Chondrocyte (in vitro differentiated cells): ENCODE results near the gene NSF. TPM values are rescaled to one million over a fixed set of nuclear protein-coding genes. Genes with fewer than 3 reads are reported as not detected.

Experiments used
- DNase-seq: peaks from one replicate; pipeline ENCODE4 v3.0.0; 2021; ENCODE audit warnings: mixed read lengths, low spot score
- H3K27ac Mint-ChIP-seq: one replicate; pipeline ENCODE4 v1.8.0; 2021; ENCODE audit warnings: mild to moderate bottlenecking, moderate library complexity, mixed read lengths; ENCODE audit not compliant: unreplicated experiment
- H3K27me3 Mint-ChIP-seq: 2 replicates; pipeline ENCODE4 v1.8.0; 2021; ENCODE audit warnings: low read depth, mixed read lengths
- H3K36me3 Mint-ChIP-seq: 2 replicates; pipeline ENCODE4 v1.8.0; 2021; ENCODE audit warnings: low read depth, mixed read lengths
- H3K4me1 Mint-ChIP-seq: 2 replicates; pipeline ENCODE4 v1.8.0; 2021; ENCODE audit warnings: low read depth, mild to moderate bottlenecking, mixed read lengths
- H3K4me3 Mint-ChIP-seq: one replicate; pipeline ENCODE4 v1.8.0; 2021; ENCODE audit warnings: mild to moderate bottlenecking, moderate library complexity, mixed read lengths; ENCODE audit not compliant: unreplicated experiment
- H3K9me3 Mint-ChIP-seq: 2 replicates; pipeline ENCODE4 v1.8.0; 2021; ENCODE audit warnings: low read depth, mixed read lengths
- total RNA-seq: library from RNA; stranded (reverse); gene quantifications from 3 replicates; pipeline ENCODE4 v1.2.1, GENCODE V29; 2021
- TF ChIP-seq, protein P1 (sequence below): fragments of 200-600 bp; sonication (generic); IDR thresholded peaks from 2 replicates; pipeline ENCODE4 v1.5.0; 2021; ENCODE audit warnings: antibody characterized with exemption, mild to moderate bottlenecking, moderate library complexity

The NSF gene
- total RNA-seq, 1 donor from 2014 or later: 48.3 TPM

DNA sequence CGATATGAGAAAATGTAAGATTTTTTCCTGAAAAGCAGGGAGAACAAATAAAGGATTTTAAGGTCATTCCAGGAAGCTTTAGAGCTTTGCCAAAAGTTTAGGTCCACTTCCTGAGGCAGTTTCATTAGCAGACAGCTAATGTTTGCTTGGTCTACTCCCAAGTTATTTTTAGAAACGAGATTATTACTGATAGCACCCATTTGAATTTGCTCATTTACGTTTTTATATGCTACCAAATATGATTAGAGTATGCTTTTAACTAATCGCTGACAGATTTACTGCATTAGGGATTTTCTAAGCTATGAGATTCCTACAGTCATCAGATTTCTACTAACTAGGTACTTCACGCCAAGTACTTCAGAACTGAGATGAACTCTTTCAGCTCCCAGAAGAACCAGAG lies 129.9 kb downstream of the NSF start:
- TF ChIP-seq, protein P1, sequence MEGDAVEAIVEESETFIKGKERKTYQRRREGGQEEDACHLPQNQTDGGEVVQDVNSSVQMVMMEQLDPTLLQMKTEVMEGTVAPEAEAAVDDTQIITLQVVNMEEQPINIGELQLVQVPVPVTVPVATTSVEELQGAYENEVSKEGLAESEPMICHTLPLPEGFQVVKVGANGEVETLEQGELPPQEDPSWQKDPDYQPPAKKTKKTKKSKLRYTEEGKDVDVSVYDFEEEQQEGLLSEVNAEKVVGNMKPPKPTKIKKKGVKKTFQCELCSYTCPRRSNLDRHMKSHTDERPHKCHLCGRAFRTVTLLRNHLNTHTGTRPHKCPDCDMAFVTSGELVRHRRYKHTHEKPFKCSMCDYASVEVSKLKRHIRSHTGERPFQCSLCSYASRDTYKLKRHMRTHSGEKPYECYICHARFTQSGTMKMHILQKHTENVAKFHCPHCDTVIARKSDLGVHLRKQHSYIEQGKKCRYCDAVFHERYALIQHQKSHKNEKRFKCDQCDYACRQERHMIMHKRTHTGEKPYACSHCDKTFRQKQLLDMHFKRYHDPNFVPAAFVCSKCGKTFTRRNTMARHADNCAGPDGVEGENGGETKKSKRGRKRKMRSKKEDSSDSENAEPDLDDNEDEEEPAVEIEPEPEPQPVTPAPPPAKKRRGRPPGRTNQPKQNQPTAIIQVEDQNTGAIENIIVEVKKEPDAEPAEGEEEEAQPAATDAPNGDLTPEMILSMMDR: no peak
- Mint-ChIP-seq H3K9me3 (no peaks in the 10 kb centered on the region), H3K27ac (no peak overlapping the region), H3K4me1 (peaks cover 8% of the 10 kb centered on the region), H3K36me3 (peaks cover 10% of the 10 kb centered on the region), H3K4me3 (no peak overlapping the region), H3K27me3 (no peaks in the 10 kb centered on the region)
- no peak for DNase-seq

DNA sequence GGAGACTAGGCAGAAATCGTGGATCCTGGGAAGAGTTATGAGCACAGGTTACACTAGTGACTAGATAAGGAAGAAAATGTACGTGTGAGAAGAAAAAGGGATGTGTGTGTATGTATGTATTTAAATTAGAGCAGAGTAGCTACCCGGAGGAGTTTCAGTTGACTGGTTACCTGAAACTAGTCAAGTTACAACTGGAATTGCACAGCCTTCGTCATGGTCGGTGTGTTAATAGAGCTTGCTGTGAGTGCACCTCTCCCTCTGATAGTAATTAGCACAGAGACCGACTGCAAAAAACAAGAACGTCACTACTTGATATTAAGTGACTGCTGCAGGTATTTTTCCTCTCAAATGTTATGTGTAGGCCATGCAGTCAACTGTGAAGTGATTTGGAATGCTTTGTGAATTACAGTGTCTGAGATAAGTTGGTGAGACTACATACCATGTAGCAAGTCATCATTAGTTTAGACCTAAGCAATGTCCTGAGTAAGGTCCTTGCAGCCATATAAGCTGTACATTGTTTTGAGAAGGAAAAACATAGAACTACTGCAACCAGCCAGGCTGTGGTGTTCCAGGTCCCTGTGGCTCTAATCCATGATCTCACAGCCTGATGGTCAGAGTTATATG lies 132.3 kb downstream of the NSF start:
- DNase-seq: no peak
- Mint-ChIP-seq H3K27me3 (no peaks in the 10 kb centered on the region), H3K36me3 (peaks cover 6% of the 10 kb centered on the region), H3K27ac (no peak overlapping the region), H3K4me3 (no peak overlapping the region), H3K4me1 (peaks cover 16% of the 10 kb centered on the region), H3K9me3 (no peaks in the 10 kb centered on the region)
- TF ChIP-seq, protein P1: no peak

DNA sequence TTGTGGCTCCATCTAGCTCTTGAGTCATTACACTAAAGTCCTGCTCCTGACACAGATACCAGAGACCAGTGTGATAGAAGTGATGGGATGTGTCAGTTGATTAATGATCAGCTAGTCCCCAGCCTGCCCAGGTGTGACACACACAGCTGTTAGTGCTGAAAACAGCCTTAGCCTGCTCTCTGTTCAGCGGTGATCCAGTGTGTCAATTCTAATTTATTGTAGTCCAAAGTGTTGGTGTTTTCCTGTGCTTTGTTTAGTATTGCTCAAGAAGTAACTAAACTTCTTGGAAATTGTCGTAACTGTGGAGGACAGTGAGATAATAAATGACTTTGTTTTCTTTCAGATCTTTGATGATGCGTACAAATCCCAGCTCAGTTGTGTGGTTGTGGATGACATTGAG lies 135.7 kb downstream of the NSF start:
- H3K27ac Mint-ChIP-seq: no peak overlapping the region
- peaks cover 13% of the 10 kb centered on the region for H3K4me1 Mint-ChIP-seq
- no peak for DNase-seq
- H3K27me3 Mint-ChIP-seq: no peaks in the 10 kb centered on the region
- H3K36me3 Mint-ChIP-seq: peaks cover 4% of the 10 kb centered on the region
- TF ChIP-seq, protein P1: no peak
- no peaks in the 10 kb centered on the region for H3K9me3 Mint-ChIP-seq
- no peak overlapping the region for H3K4me3 Mint-ChIP-seq

DNA sequence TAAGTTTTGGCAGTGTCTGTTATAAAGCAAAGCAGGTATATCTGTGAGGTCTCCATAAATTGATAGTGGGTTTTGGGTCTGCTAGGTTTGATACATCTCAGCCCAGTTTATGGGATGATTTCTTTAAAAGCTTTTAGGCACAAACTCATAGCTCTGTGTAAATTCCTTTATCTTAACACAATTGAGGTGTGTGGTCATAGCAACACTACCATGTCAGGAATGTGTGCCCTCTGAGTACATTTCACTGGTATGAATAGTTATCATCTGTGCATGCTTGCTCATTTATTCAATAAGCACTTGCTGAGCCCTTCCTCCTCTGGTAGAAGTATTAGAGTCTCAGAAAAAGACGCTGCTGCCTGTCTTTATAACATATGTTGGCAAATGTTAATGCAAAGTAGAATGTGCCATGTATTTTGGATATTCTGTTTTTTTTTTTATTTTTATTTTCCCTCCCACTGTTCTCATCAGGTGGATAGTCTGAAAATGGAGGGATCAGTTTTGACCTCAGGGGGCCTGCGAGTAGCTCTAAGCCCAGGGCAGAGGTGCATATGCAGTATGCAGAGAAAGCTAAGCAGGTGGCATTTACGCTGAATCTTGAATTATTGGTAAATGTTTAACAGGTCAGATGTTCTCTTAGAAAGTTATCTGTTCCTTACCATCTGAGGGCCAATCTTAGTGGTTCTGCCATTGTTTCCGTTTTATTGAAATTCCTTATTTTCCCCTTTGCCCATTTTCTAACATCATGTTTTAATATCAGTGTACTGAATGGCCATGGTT lies 137.3 kb downstream of the NSF start:
- TF ChIP-seq, protein P1: no peak
- Mint-ChIP-seq H3K4me1 (peaks cover 13% of the 10 kb centered on the region), H3K27me3 (no peaks in the 10 kb centered on the region), H3K27ac (peak overlapping the region; percentile 50), H3K9me3 (no peaks in the 10 kb centered on the region), H3K36me3 (peaks cover 2% of the 10 kb centered on the region), H3K4me3 (no peak overlapping the region)
- DNase-seq: no peak

DNA sequence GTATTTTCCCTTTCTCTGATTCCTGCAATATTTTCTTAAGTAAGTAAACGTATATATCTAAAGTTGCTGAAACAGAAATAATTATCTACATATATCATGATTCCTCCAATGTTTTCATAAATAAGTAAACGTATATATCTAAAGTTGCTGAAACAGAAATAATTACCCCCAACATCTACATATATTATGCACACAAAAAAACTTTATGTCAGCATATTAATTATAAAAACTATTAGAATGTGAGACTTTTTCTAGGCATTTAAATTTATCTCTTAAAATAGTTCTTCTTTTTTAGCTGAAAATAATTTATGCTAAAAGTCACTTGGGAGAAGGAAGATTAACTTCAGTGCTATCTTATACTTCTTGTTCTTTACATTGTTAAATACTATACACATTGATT lies 139.6 kb downstream of the NSF start:
- DNase-seq: no peak
- Mint-ChIP-seq H3K4me3 (no peak overlapping the region), H3K9me3 (no peaks in the 10 kb centered on the region), H3K27me3 (no peaks in the 10 kb centered on the region), H3K27ac (no peak overlapping the region), H3K4me1 (peaks cover 13% of the 10 kb centered on the region), H3K36me3 (no peaks in the 10 kb centered on the region)
- TF ChIP-seq, protein P1: no peak
